ENCODE results near the gene SLC25A3. TPM values are rescaled to one million over a fixed set of nuclear protein-coding genes. Genes with fewer than 3 reads are reported as not detected.

Gene SLC25A3
- total RNA-seq, 4 donors from 2014 or later, result 322 to 423 (median 392) TPM

DNA sequence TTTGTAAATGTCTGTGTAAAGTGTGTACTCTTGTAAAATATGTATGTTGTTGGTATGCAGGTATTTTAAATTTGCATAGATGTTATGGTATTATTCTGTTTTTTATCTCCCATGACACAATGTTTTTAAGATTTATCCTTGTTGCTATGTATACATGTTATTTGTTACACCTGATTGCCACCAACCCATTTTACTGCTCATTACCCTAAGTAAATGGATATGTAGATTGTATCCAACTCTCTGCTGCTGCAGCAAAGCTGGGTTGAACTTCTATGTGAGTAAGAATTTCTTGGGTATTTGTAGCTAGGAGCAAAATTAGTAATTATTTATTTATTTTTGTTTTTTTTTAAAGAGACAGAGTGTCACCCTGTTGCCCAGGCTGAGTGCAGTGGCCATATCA is 57.8 kb downstream of the SLC25A3 start:
- TF ChIP-seq, protein P1, sequence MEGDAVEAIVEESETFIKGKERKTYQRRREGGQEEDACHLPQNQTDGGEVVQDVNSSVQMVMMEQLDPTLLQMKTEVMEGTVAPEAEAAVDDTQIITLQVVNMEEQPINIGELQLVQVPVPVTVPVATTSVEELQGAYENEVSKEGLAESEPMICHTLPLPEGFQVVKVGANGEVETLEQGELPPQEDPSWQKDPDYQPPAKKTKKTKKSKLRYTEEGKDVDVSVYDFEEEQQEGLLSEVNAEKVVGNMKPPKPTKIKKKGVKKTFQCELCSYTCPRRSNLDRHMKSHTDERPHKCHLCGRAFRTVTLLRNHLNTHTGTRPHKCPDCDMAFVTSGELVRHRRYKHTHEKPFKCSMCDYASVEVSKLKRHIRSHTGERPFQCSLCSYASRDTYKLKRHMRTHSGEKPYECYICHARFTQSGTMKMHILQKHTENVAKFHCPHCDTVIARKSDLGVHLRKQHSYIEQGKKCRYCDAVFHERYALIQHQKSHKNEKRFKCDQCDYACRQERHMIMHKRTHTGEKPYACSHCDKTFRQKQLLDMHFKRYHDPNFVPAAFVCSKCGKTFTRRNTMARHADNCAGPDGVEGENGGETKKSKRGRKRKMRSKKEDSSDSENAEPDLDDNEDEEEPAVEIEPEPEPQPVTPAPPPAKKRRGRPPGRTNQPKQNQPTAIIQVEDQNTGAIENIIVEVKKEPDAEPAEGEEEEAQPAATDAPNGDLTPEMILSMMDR (IDR thresholded peaks at IDR 0.05; ENCODE audit: low read depth), result no peak

DNA sequence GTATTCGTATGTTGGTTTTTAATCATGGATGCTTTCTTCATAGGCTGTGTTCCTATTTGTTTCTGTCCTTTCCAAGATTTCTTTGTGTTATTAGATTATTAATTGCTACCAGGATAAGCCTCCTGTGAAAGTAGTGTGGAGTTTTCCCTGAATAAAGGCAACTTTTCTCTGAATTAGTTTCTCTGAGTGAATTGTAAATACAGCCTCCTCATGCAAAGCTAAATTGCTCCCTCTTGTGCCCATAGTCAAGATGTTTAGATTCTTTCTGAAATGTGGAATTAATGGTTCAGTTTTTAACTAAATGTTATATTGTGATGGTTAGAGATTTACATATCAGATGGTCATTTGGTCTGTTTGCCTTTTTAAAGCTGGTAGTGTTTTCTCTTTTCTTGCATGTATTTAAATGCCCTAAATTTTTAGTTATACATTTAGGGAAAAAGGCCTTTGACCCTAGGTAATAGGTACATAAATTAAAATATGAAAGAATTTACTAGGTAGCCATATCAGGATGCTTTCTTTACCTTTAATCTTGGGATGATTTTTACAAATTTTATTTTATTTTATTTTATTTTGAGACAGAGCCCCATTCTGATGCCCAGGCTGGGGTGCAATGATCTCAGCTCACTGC is 60.5 kb downstream of the SLC25A3 start:
- TF ChIP-seq, protein P1 (IDR thresholded peaks at IDR 0.05; ENCODE audit: low read depth), result no peak

Small RNA genes within 50 kb of the gene (small RNA-seq; reads per million reads assigned to genes)
- gene SNORA53, result 113 reads per million, percentile 98 among the genes with 10 or more reads in this experiment

Other genes starting within 250 kb of the SLC25A3 start
- gene TMPO, start 78.1 kb upstream of the SLC25A3 start, total RNA-seq, result 10 to 100 TPM; 27.6 to 47.1 (median 37.7) TPM
- gene IKBIP, start 51.1 kb downstream of the SLC25A3 start, total RNA-seq, result 10 to 100 TPM; 13.2 to 28.4 (median 24.7) TPM
- 10 to 100 TPM; 11.1 to 21.9 (median 13.2) TPM for gene APAF1, start 51.6 kb downstream of the SLC25A3 start, total RNA-seq

Measured in subcutaneous adipose tissue (tissue), 4 donors.